GM19099 (cell line): ENCODE results near the gene POPDC2.

Experiments used
- POLR2A ChIP-seq: IDR thresholded peaks from 3 replicates; pipeline ENCODE4 v1.6.1; 2011; ENCODE audit warnings: low read depth; ENCODE audit not compliant: insufficient read length; ENCODE audit errors: extremely low read depth

Gene POPDC2

GRCh38 chr3:119676020-119676419, 15.6 kb upstream of the POPDC2 start:
- peak; percentile 32 for TF ChIP-seq POLR2A

GRCh38 chr3:119675188-119675874, 14.9 kb upstream of the POPDC2 start:
- TF ChIP-seq POLR2A: no peak

- TF ChIP-seq POLR2A: no peak
These were observed 13.5 kb upstream of the POPDC2 start for GRCh38 chr3:119673875-119674274.

GRCh38 chr3:119672776-119673175, 12.4 kb upstream of the POPDC2 start:
- no peak for TF ChIP-seq POLR2A

DNA sequence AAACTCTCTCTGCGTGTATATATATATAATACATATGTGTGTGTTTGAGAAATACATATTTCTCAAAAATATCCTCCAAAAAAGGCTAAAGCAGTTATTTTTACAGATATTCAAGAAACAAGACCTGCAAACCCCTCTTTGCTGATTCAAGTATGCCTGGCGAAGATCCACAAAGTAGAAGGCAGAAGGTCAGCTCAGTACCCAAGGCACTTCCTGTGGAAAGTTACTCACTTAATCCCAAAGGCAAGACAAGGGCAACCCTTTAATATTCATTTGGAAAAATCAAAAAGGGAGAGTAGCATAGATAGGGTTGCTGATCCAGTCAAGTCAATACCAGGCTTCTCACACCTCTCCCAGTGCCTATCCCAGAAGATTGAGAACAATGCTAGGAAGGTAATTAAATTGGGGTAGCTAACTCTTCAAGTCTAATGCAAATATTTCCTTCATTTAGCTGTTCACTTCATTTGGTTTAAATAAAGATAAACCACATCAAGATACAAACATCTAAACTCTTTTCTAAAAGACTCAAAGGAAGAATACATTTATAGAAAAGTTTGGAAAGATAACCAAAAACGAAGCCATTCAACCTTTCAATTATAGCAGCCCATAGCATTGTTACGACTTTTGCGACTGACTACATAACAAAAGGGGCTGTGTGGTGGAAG, 9.6 kb upstream of the POPDC2 start:
- TF ChIP-seq POLR2A: no peak

DNA sequence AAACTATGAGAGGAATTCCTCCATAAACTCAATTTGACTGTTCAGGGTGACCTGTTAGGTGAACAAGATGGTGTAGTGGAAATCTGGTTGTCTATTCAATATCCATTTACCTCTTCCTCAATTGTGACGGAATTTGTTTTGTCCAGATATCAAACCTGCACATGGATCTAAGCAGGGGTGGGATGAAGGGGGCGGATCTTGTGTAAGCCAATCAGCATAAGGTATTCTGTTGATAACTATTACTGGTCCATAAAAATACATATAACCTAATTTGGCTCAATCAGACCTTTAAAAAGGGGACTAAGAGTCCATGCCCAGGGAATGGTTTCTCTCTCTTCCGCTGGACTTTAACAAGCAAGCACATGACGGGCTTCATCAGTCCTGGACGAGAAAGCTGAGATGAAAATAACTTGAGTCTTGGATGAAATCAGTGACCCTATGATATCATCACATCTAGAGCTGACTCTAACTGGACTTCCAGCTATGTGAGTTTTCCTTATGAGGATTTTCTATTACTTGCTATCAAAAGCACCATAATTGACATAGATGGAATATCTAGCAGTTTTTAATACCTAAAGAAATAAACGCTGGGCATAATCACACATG, 5.7 kb upstream of the POPDC2 start:
- peak; percentile 7 for TF ChIP-seq POLR2A

DNA sequence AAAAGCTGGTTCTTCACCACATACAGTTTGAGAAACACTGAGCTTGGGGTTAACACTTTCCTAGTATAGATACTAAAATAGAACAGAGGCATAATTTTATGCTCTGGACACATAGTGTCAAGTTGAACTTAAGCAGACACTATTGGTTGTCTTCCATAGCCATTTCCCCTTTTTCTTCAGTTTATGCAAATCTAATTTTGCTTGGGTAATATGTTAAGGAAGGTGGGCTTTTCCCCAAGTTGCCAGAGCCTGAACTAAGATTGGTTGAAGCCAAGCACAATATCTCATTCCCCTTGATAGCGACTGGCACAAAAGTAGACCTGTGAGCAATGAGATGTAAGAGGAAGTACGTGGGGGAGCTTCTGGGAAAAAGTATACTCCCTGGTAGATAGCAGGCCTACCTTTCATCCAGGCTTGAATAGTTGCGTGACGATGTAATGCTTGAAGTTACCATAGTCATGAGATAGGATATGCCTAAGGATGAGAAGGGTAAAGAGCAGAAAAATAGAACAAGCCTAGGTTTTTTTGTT, 4.5 kb upstream of the POPDC2 start:
- TF ChIP-seq POLR2A: no peak

DNA sequence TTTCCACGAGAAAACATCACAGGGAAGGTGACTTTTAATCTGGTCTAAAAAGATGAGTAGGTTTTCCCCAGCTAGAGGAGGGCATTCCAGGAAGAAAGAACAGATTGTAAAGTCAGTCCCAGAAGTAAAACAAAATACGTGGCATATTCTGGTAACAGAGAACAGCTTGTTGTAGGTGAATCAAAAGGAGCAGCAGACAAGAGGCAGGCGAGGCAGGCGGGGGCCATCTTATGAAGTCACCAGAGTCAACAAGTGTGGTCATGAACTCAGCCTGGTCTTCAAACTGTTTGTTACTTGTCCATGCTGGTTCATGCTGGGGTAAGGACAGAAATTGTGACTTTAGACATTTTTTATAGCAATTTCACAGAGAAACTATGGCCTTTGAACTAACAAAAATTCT, 4.0 kb upstream of the POPDC2 start:
- TF ChIP-seq POLR2A: no peak

DNA sequence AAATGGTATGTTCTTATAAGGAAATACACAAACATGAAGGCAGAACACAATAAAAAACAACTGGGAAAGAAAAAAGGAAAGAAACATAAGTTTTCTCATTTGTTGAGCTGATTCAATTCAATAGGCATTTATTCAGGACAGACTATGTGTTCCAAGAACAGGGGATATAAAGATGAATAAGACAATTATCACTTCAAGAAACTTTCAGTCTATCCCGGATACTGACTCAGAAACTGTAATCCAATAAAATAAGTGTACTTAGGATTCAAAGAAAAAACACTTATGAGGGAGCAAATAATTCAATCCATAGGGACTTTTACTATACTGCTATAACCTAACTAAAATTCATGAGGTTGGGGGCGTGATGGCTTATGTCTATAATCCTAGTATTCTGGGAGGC, 3.5 kb upstream of the POPDC2 start:
- no peak for TF ChIP-seq POLR2A

DNA sequence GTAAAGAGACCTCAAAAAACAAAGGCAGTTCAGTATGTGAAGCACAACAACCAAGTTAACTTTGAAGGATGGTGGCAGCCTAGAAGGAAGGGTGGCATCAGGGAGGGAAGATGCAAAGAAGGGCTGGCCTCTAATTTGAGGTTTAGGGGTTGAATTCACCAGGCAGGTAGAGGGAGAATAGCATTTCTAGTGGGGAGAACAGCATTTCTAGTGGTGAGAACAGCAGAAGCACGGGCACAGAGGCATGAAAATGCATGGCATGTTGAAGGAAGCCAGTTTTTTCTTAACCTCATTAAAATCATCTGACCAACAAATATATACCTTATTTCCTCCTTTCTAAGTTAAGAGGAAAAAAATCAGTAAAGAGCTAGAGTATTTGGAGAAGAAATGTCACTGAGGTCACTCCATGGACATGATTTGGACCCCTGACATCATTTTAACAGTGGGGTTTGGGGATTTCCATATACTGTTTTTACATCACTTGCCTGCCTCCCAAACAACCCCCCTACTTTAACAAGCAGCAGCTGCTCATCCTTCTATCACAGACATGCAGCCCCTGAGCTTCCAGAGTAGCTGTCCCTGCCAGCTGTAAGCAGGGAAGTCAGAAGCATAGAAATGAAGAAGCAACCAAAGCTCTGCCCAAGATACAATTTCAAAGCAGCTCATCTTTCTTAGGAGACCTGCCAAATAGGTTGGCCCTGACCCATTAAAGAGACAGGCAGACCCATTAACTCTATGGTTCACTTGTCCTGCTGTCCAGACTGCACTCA, 2.4 kb upstream of the POPDC2 start:
- no peak for TF ChIP-seq POLR2A

- TF ChIP-seq POLR2A: no peak
These were observed 640 bp downstream of the POPDC2 start for GRCh38 chr3:119659606-119660291.

- TF ChIP-seq POLR2A: no peak
These were observed 1.4 kb downstream of the POPDC2 start for GRCh38 chr3:119658994-119659393.

DNA sequence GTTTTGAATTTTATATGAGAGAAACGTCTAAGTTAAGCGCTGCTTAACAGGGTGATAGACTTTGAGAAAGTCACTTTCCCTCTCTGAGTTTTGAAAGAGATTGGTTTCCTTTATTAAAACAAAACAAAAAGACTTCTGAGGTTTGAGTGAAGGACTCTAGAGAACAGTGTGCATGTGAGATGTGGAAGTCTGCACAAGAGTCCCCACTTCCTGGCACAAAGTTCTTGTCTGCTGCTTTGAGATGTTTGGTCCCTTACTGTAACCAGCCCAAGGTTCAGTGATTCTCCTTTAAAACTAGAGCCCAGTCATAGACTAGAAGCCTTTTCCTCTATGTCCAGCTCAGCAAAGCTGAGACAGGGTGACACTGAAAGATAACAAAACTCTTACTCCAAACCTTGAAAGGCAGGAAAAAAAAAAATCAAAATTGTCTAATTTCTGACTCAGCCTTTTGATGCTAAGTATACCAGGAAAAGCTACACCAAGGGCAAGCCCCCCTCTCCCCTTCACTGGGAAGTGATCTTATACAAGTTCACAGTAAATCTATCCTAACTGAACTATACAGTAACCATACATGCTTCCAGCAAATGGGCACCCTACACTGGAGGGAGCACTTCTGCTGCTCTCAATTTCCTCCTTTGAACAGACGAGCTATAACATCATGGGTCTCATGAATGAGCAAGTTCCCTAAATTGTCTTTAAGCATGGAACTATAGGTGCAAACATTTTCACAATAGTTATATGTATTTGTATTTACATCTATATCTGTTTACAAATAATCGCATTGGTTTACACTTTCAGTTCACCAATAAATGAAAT, 2.3 kb downstream of the POPDC2 start:
- TF ChIP-seq POLR2A: no peak

DNA sequence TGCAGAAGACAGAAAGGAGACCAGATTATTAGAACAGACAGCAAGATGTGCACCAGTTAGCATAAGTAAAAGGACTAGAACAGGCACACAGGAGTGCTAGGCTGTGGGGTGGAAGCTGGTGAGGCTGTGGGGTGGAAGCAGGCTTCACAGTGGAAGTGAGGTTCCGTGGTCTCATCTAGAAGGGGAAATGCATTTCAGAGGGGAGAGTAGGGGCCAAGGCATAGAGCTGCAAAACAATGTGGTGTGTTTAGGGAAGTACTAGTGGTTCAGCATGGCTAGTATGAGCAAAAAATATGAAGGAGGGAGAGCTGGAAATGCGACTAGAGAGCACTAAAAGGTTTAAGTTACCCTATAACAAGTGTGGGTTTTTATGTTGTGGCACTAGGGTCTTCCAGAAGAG, 6.5 kb downstream of the POPDC2 start:
- no peak for TF ChIP-seq POLR2A
